Ascending aorta (tissue), 2 donors: ENCODE data around the gene EPC1. TPM values are rescaled to one million over a fixed set of nuclear protein-coding genes. Genes with fewer than 3 reads are reported as not detected.

Experiments used
- DNase-seq, 2 donors: peaks; one replicate each; pipeline ENCODE4 v3.0.0-alpha.2; 2019; ENCODE audit warnings: low spot score in 2 of 2
- H3K27ac ChIP-seq, 2 donors: fragments of 200-600 bp; sonication (generic); one replicate each; pipeline ENCODE4 v1.5.1; 2016 to 2017; ENCODE audit warnings: mild to moderate bottlenecking in 1 of 2
- H3K27me3 ChIP-seq: fragments of 200-600 bp; sonication (generic); one replicate; pipeline ENCODE4 v1.5.1; 2017
- H3K36me3 ChIP-seq, 2 donors: fragments of 200-600 bp; sonication (generic); one replicate each; pipeline ENCODE4 v1.5.1; 2016
- H3K4me1 ChIP-seq, 2 donors: fragments of 200-600 bp; sonication (generic); one replicate each; pipeline ENCODE4 v1.5.1; 2016 to 2017; ENCODE audit warnings: mild to moderate bottlenecking in 1 of 2
- H3K4me3 ChIP-seq, 2 donors: fragments of 200-600 bp; sonication (generic); one replicate each; pipeline ENCODE4 v1.5.1; 2016 to 2017; ENCODE audit warnings: mild to moderate bottlenecking in 1 of 2
- H3K9me3 ChIP-seq, 2 donors: fragments of 200-600 bp; sonication (generic); one replicate each; pipeline ENCODE4 v1.5.1; 2016
- CTCF ChIP-seq, 3 experiments: fragments of 200-600 bp in 2 of 3; fragments of 450-650 bp in 1 of 3; sonication (generic) in 2 of 3; IDR thresholded peaks; one replicate each; pipeline ENCODE4 v1.5.1; 2016 to 2019; ENCODE audit warnings: antibody characterized with exemption in 3 of 3, mild to moderate bottlenecking in 1 of 3, moderate library complexity in 1 of 3
- intact Hi-C: fragments of 100-400 bp; cut with DNase I; formaldehyde crosslinking; loops from one replicate; pipeline ENCODE4 v1.15.1; 2023
- total RNA-seq: library from RNA; depleted of rRNA; stranded (reverse); fragments of >200 nt; gene quantifications from one replicate; pipeline ENCODE4 v1.1.0, GENCODE V29; 2016

Gene EPC1
- total RNA-seq, 1 donor from 2014 or later, result 31.4 TPM

- TF ChIP-seq CTCF (IDR thresholded peaks at IDR 0.05), result no peak
- H3K27ac ChIP-seq, result no peak overlapping the region
- H3K4me3 ChIP-seq, result no peak overlapping the region
- no peaks in the 10 kb centered on the region for H3K27me3 ChIP-seq
- intact Hi-C loops, result no loop called here
- H3K9me3 ChIP-seq, result no peaks in the 10 kb centered on the region
- peaks cover 54 to 58% of the 10 kb centered on the region in 2 donors for H3K36me3 ChIP-seq
- H3K4me1 ChIP-seq, result peaks cover 0 to 5% of the 10 kb centered on the region in 2 donors
- no peak for DNase-seq
Measured at GRCh38 chr10:32269343-32270100, 77.4 kb downstream of the EPC1 start.

GRCh38 chr10:32268788-32269187 is 78.2 kb downstream of the EPC1 start:
- H3K27ac ChIP-seq, result no peak overlapping the region
- H3K27me3 ChIP-seq, result no peaks in the 10 kb centered on the region
- no peak for DNase-seq
- H3K36me3 ChIP-seq, result peaks cover 54 to 58% of the 10 kb centered on the region in 2 donors
- H3K4me3 ChIP-seq, result no peak overlapping the region
- TF ChIP-seq CTCF (IDR thresholded peaks at IDR 0.05), result no peak
- intact Hi-C loops, result no loop called here
- no peaks in the 10 kb centered on the region for H3K9me3 ChIP-seq
- H3K4me1 ChIP-seq, result peaks cover 0 to 5% of the 10 kb centered on the region in 2 donors

GRCh38 chr10:32266979-32267378 is 80.0 kb downstream of the EPC1 start:
- DNase-seq, result no peak

GRCh38 chr10:32266566-32266965 is 80.4 kb downstream of the EPC1 start:
- Histone ChIP-seq H3K4me3 (no peak overlapping the region), H3K27ac (no peak overlapping the region), H3K4me1 (peaks cover 0 to 5% of the 10 kb centered on the region in 2 donors), H3K36me3 (peaks cover 41 to 42% of the 10 kb centered on the region in 2 donors), H3K9me3 (no peaks in the 10 kb centered on the region), H3K27me3 (no peaks in the 10 kb centered on the region)
- no peak for TF ChIP-seq CTCF (IDR thresholded peaks at IDR 0.05)
- intact Hi-C loops, result no loop called here
- DNase-seq, result no peak

More at GRCh38 chr10:32266979-32267378, 80.0 kb downstream of the EPC1 start:
- Histone ChIP-seq H3K36me3 (peaks cover 44 to 47% of the 10 kb centered on the region in 2 donors), H3K4me3 (no peak overlapping the region), H3K9me3 (no peaks in the 10 kb centered on the region), H3K4me1 (peaks cover 0 to 5% of the 10 kb centered on the region in 2 donors), H3K27me3 (no peaks in the 10 kb centered on the region), H3K27ac (no peak overlapping the region)
- intact Hi-C loops, result no loop called here
- no peak for TF ChIP-seq CTCF (IDR thresholded peaks at IDR 0.05)

GRCh38 chr10:32265756-32266155 is 81.2 kb downstream of the EPC1 start:
- intact Hi-C loops, result no loop called here
- DNase-seq, result no peak
- no peak overlapping the region for H3K4me3 ChIP-seq

More at GRCh38 chr10:32265756-32266155, 81.2 kb downstream of the EPC1 start:
- H3K27ac ChIP-seq, result no peak overlapping the region
- peaks cover 0 to 2% of the 10 kb centered on the region in 2 donors for H3K4me1 ChIP-seq
- no peaks in the 10 kb centered on the region for H3K27me3 ChIP-seq
- no peaks in the 10 kb centered on the region for H3K9me3 ChIP-seq
- TF ChIP-seq CTCF (IDR thresholded peaks at IDR 0.05), result no peak
- H3K36me3 ChIP-seq, result peaks cover 33 to 34% of the 10 kb centered on the region in 2 donors
